Central memory CD8-positive, alpha-beta T cell (primary cell): ENCODE results near the gene LIN7B.

ENCODE experiments used
- ATAC-seq: fragments of 150-1000 bp; cut with Tn5 transposase; replicated peaks from 2 replicates; pipeline ENCODE4 v1.10.0; 2022; ENCODE audit warnings: mild to moderate bottlenecking, moderate FRiP score, moderate number of reproducible peaks; ENCODE audit not compliant: poor library complexity, severe bottlenecking; ENCODE audit errors: extremely low read depth
- DNase-seq, 2 donors: peaks; one replicate each; pipeline ENCODE4 v3.0.0; 2021; ENCODE audit warnings: low spot score in 2 of 2
- H3K27ac Mint-ChIP-seq: one replicate; pipeline ENCODE4 v1.8.0; 2022; ENCODE audit warnings: low read depth, mild to moderate bottlenecking, moderate library complexity, mixed read lengths
- H3K27me3 Mint-ChIP-seq: one replicate; pipeline ENCODE4 v1.8.0; 2022; ENCODE audit warnings: mixed read lengths
- H3K36me3 Mint-ChIP-seq: one replicate; pipeline ENCODE4 v1.8.0; 2022; ENCODE audit warnings: mild to moderate bottlenecking, moderate library complexity, mixed read lengths; ENCODE audit not compliant: insufficient read depth
- H3K4me1 Mint-ChIP-seq: one replicate; pipeline ENCODE4 v1.8.0; 2022; ENCODE audit warnings: mixed read lengths
- H3K4me3 Mint-ChIP-seq: one replicate; pipeline ENCODE4 v1.8.0; 2022; ENCODE audit warnings: mild to moderate bottlenecking, moderate library complexity, mixed read lengths
- H3K9me3 Mint-ChIP-seq: one replicate; pipeline ENCODE4 v1.8.0; 2022; ENCODE audit warnings: mixed read lengths

Gene LIN7B

GRCh38 chr19:49103331-49104085 lies 10.7 kb upstream of the LIN7B start:
- DNase-seq (no peak), ATAC-seq (no peak)
- Mint-ChIP-seq H3K4me3 (no peak overlapping the region), H3K9me3 (no peaks in the 10 kb centered on the region), H3K27me3 (no peaks in the 10 kb centered on the region), H3K4me1 (peaks cover 27% of the 10 kb centered on the region), H3K36me3 (peaks cover 59% of the 10 kb centered on the region), H3K27ac (no peak overlapping the region)

- DNase-seq: no peak
- H3K4me3 Mint-ChIP-seq: no peak overlapping the region
- ATAC-seq: no peak
- no peaks in the 10 kb centered on the region for H3K27me3 Mint-ChIP-seq
- no peaks in the 10 kb centered on the region for H3K9me3 Mint-ChIP-seq
- H3K27ac Mint-ChIP-seq: peak overlapping the region; percentile 42
- peaks cover 56% of the 10 kb centered on the region for H3K36me3 Mint-ChIP-seq
- H3K4me1 Mint-ChIP-seq: peaks cover 27% of the 10 kb centered on the region
Measured at GRCh38 chr19:49104229-49104864, 9.8 kb upstream of the LIN7B start.

GRCh38 chr19:49106648-49107135 lies 7.5 kb upstream of the LIN7B start:
- Mint-ChIP-seq H3K27ac (peak overlapping the region; percentile 72), H3K4me1 (peaks cover 16% of the 10 kb centered on the region), H3K9me3 (no peaks in the 10 kb centered on the region), H3K4me3 (peak overlapping the region; percentile 53), H3K36me3 (peaks cover 38% of the 10 kb centered on the region), H3K27me3 (no peaks in the 10 kb centered on the region)
- DNase-seq (peak; percentile 47 to 50), ATAC-seq (peak; percentile 86)

GRCh38 chr19:49107625-49108459 lies 6.3 kb upstream of the LIN7B start:
- peak overlapping the region; percentile 72 for H3K27ac Mint-ChIP-seq
- H3K4me3 Mint-ChIP-seq: no peak overlapping the region

GRCh38 chr19:49109051-49109450 lies 5.1 kb upstream of the LIN7B start:
- Mint-ChIP-seq H3K9me3 (no peaks in the 10 kb centered on the region), H3K4me3 (no peak overlapping the region), H3K36me3 (peaks cover 34% of the 10 kb centered on the region), H3K4me1 (peaks cover 23% of the 10 kb centered on the region), H3K27me3 (no peaks in the 10 kb centered on the region), H3K27ac (peak overlapping the region; percentile 38)
- DNase-seq: no peak
- no peak for ATAC-seq

More at GRCh38 chr19:49107625-49108459, 6.3 kb upstream of the LIN7B start:
- Mint-ChIP-seq H3K9me3 (no peaks in the 10 kb centered on the region), H3K27me3 (no peaks in the 10 kb centered on the region), H3K4me1 (peaks cover 16% of the 10 kb centered on the region), H3K36me3 (peaks cover 34% of the 10 kb centered on the region)
- no peak for ATAC-seq
- DNase-seq: no peak

GRCh38 chr19:49109569-49110233 lies 4.5 kb upstream of the LIN7B start:
- Mint-ChIP-seq H3K27ac (no peak overlapping the region), H3K36me3 (peaks cover 32% of the 10 kb centered on the region), H3K9me3 (no peaks in the 10 kb centered on the region), H3K27me3 (no peaks in the 10 kb centered on the region), H3K4me3 (no peak overlapping the region), H3K4me1 (peaks cover 24% of the 10 kb centered on the region)
- ATAC-seq: no peak
- DNase-seq: no peak

GRCh38 chr19:49110567-49110966 lies 3.6 kb upstream of the LIN7B start:
- DNase-seq: no peak
- H3K27ac Mint-ChIP-seq: no peak overlapping the region
- no peak overlapping the region for H3K4me3 Mint-ChIP-seq
- H3K36me3 Mint-ChIP-seq: peaks cover 24% of the 10 kb centered on the region
- H3K9me3 Mint-ChIP-seq: no peaks in the 10 kb centered on the region
- peaks cover 19% of the 10 kb centered on the region for H3K4me1 Mint-ChIP-seq
- ATAC-seq: no peak
- no peaks in the 10 kb centered on the region for H3K27me3 Mint-ChIP-seq

- Mint-ChIP-seq H3K4me1 (peaks cover 21% of the 10 kb centered on the region), H3K36me3 (peaks cover 20% of the 10 kb centered on the region), H3K27ac (no peak overlapping the region), H3K9me3 (no peaks in the 10 kb centered on the region), H3K27me3 (no peaks in the 10 kb centered on the region), H3K4me3 (no peak overlapping the region)
- no peak for ATAC-seq
- no peak for DNase-seq
Measured at GRCh38 chr19:49111218-49111998, 2.8 kb upstream of the LIN7B start.

- Mint-ChIP-seq H3K4me1 (peaks cover 29% of the 10 kb centered on the region), H3K27me3 (no peaks in the 10 kb centered on the region), H3K36me3 (peaks cover 10% of the 10 kb centered on the region), H3K4me3 (peak overlapping the region; percentile 78), H3K9me3 (no peaks in the 10 kb centered on the region), H3K27ac (peak overlapping the region; percentile 49)
- ATAC-seq (no peak), DNase-seq (no peak)
Measured at GRCh38 chr19:49114630-49115363, 627 bp downstream of the LIN7B start.

GRCh38 chr19:49116544-49116943 lies 2.4 kb downstream of the LIN7B start:
- ATAC-seq (no peak), DNase-seq (no peak)
- no peak overlapping the region for H3K27ac Mint-ChIP-seq
- peaks cover 12% of the 10 kb centered on the region for H3K36me3 Mint-ChIP-seq
- peaks cover 39% of the 10 kb centered on the region for H3K4me1 Mint-ChIP-seq
- H3K4me3 Mint-ChIP-seq: peak overlapping the region; percentile 78
- H3K27me3 Mint-ChIP-seq: no peaks in the 10 kb centered on the region
- H3K9me3 Mint-ChIP-seq: no peaks in the 10 kb centered on the region
